Trophoblast cell (in vitro differentiated cells and primary cell): ENCODE data around the gene GNRHR. TPM values are rescaled to one million over a fixed set of nuclear protein-coding genes. Genes with fewer than 3 reads are reported as not detected.

Source experiments
- DNase-seq, 2 donors: peaks; one replicate each; pipeline ENCODE4 v3.0.0-alpha.2; 2016
- H2AFZ ChIP-seq: 2 replicates; pipeline ENCODE4 v1.6.1; 2013; ENCODE audit warnings: low read length, moderate library complexity, mild to moderate bottlenecking; ENCODE audit not compliant: insufficient read depth, poor library complexity
- H2AK5ac ChIP-seq: 2 replicates; pipeline ENCODE4 v1.6.1; 2013; ENCODE audit warnings: mild to moderate bottlenecking, low read length
- H2BK120ac ChIP-seq: 2 replicates; pipeline ENCODE4 v1.6.1; 2013; ENCODE audit warnings: low read length, mild to moderate bottlenecking, moderate library complexity; ENCODE audit not compliant: insufficient read depth, poor library complexity
- H2BK12ac ChIP-seq: 2 replicates; pipeline ENCODE4 v1.6.1; 2013; ENCODE audit warnings: mild to moderate bottlenecking, low read length, moderate library complexity
- H2BK5ac ChIP-seq: 2 replicates; pipeline ENCODE4 v1.6.1; 2013; ENCODE audit warnings: low read length, low read depth, moderate library complexity, mild to moderate bottlenecking; ENCODE audit not compliant: poor library complexity
- H3K14ac ChIP-seq: 2 replicates; pipeline ENCODE4 v1.6.1; 2013; ENCODE audit warnings: mild to moderate bottlenecking, low read length
- H3K18ac ChIP-seq: 2 replicates; pipeline ENCODE4 v1.6.1; 2013; ENCODE audit warnings: mild to moderate bottlenecking, low read length
- H3K23ac ChIP-seq: 2 replicates; pipeline ENCODE4 v1.6.1; 2013; ENCODE audit warnings: low read length
- H3K27ac ChIP-seq: 2 replicates; pipeline ENCODE4 v1.5.1; 2013; ENCODE audit warnings: low read depth, mild to moderate bottlenecking, inconsistent platforms, low read length, moderate library complexity
- H3K27me3 ChIP-seq: 2 replicates; pipeline ENCODE4 v1.6.1; 2013; ENCODE audit warnings: inconsistent platforms, mild to moderate bottlenecking, low read length, moderate library complexity; ENCODE audit not compliant: insufficient read depth
- H3K36me3 ChIP-seq, 2 experiments: 1 replicate in 1 of 2; 2 replicates in 1 of 2; pipeline ENCODE4 v1.6.1; 2013; ENCODE audit warnings: low read length in 2 of 2, mild to moderate bottlenecking in 2 of 2, moderate library complexity in 1 of 2; ENCODE audit not compliant: insufficient read depth in 2 of 2, control insufficient read depth in 1 of 2
- H3K4ac ChIP-seq: 2 replicates; pipeline ENCODE4 v1.6.1; 2013; ENCODE audit warnings: low read depth, mild to moderate bottlenecking, low read length, moderate library complexity
- H3K4me1 ChIP-seq, 2 experiments: 1 replicate in 1 of 2; 2 replicates in 1 of 2; pipeline ENCODE4 v1.6.1; 2013; ENCODE audit warnings: low read length in 2 of 2, mild to moderate bottlenecking in 2 of 2, moderate library complexity in 1 of 2; ENCODE audit not compliant: insufficient read depth in 2 of 2, control insufficient read depth in 1 of 2
- H3K4me2 ChIP-seq: 2 replicates; pipeline ENCODE4 v1.6.1; 2013; ENCODE audit warnings: inconsistent platforms, mild to moderate bottlenecking, low read length, moderate library complexity
- H3K4me3 ChIP-seq: 2 replicates; pipeline ENCODE4 v1.5.1; 2013; ENCODE audit warnings: mild to moderate bottlenecking, low read depth, low read length, inconsistent platforms
- H3K79me1 ChIP-seq: one replicate; pipeline ENCODE4 v1.6.1; 2013; ENCODE audit warnings: low read length
- H3K79me2 ChIP-seq: 2 replicates; pipeline ENCODE4 v1.6.1; 2013; ENCODE audit warnings: low read length, mild to moderate bottlenecking; ENCODE audit not compliant: control insufficient read depth, insufficient read depth, poor library complexity
- H3K9ac ChIP-seq: 2 replicates; pipeline ENCODE4 v1.6.1; 2013; ENCODE audit warnings: mild to moderate bottlenecking, low read length
- H3K9me3 ChIP-seq: 2 replicates; pipeline ENCODE4 v1.6.1; 2013; ENCODE audit warnings: low read depth, mild to moderate bottlenecking, control low read depth, inconsistent platforms, low read length; ENCODE audit not compliant: insufficient read depth
- H4K12ac ChIP-seq: 2 replicates; pipeline ENCODE4 v1.6.1; 2013; ENCODE audit warnings: low read depth, mild to moderate bottlenecking, low read length, moderate library complexity
- H4K8ac ChIP-seq: 2 replicates; pipeline ENCODE4 v1.6.1; 2013; ENCODE audit warnings: low read depth, mild to moderate bottlenecking, low read length, moderate library complexity
- H4K91ac ChIP-seq: one replicate; pipeline ENCODE4 v1.6.1; 2013; ENCODE audit warnings: low read depth, mild to moderate bottlenecking, low read length, moderate library complexity
- WGBS: extraction: QIAGEN DNeasy Blood & Tissue Kit; methylation state at CpG from one replicate; pipeline ENCODE4 v1.1.7; 2013; ENCODE audit warnings: missing lambda C conversion rate; ENCODE audit not compliant: insufficient read length, insufficient coverage; ENCODE audit errors: extremely low coverage; 5-methylcytosine and 5-hydroxymethylcytosine counted together
- polyA plus RNA-seq: library from polyadenylated mRNA; stranded (reverse); fragments of 200-250 nt; gene quantifications from 2 replicates; pipeline ENCODE4 v1.2.3, GENCODE V29; 2013

Gene GNRHR, protein sequence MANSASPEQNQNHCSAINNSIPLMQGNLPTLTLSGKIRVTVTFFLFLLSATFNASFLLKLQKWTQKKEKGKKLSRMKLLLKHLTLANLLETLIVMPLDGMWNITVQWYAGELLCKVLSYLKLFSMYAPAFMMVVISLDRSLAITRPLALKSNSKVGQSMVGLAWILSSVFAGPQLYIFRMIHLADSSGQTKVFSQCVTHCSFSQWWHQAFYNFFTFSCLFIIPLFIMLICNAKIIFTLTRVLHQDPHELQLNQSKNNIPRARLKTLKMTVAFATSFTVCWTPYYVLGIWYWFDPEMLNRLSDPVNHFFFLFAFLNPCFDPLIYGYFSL
- polyA plus RNA-seq = 0.03 TPM in 2 replicates

- Histone ChIP-seq H2BK120ac (no peak within 1 kb of the TSS), H4K8ac (no peak within 1 kb of the TSS), H3K27me3 (no peaks in the 10 kb centered on the region), H4K91ac (no peak within 1 kb of the TSS), H3K79me2 (no peaks in the 10 kb centered on the region), H4K12ac (no peak within 1 kb of the TSS), H3K4me2 (no peak within 1 kb of the TSS), H3K14ac (no peak within 1 kb of the TSS), H3K4me1 (no peaks in the 10 kb centered on the region), H3K9me3 (no peaks in the 10 kb centered on the region), H3K4me3 (no peak within 1 kb of the TSS), H3K36me3 (no peaks in the 10 kb centered on the region), H3K27ac (no peak within 1 kb of the TSS), H3K23ac (no peak within 1 kb of the TSS), H3K18ac (no peak within 1 kb of the TSS), H3K9ac (no peak within 1 kb of the TSS), H2AFZ (no peak within 1 kb of the TSS), H2AK5ac (no peak within 1 kb of the TSS), H3K4ac (no peak within 1 kb of the TSS), H2BK5ac (no peak within 1 kb of the TSS), H2BK12ac (no peak within 1 kb of the TSS), H3K79me1 (no peaks in the 10 kb centered on the region)
- WGBS = no CpG with 5 or more reads among the region's 3 CpGs
- DNase-seq = no peak
Measured at GRCh38 chr4:67754288-67754687, at the start of gene GNRHR. Gene GNRHR (minus strand): TSS chr4:67754388. CDS start chr4:67754335, 53 bp downstream.

GRCh38 chr4:67796810-67797209, 42.6 kb upstream of the GNRHR start:
- H3K23ac ChIP-seq = no peak overlapping the region
- H3K14ac ChIP-seq = no peak overlapping the region
- H3K18ac ChIP-seq = no peak overlapping the region
- no peak overlapping the region for H3K9ac ChIP-seq
- no peaks in the 10 kb centered on the region for H3K27me3 ChIP-seq
- H2BK12ac ChIP-seq = no peak overlapping the region
- H4K12ac ChIP-seq = no peak overlapping the region
- no peak overlapping the region for H4K8ac ChIP-seq
- H3K9me3 ChIP-seq = no peaks in the 10 kb centered on the region
- no peak overlapping the region for H2AFZ ChIP-seq
- H3K4ac ChIP-seq = no peak overlapping the region
- no peak overlapping the region for H2BK120ac ChIP-seq
- DNase-seq = no peak
- H3K4me2 ChIP-seq = no peak overlapping the region
- H2BK5ac ChIP-seq = no peak overlapping the region
- no peak overlapping the region for H4K91ac ChIP-seq
- H3K27ac ChIP-seq = no peak overlapping the region
- H3K4me1 ChIP-seq = no peaks in the 10 kb centered on the region
- no peaks in the 10 kb centered on the region for H3K79me2 ChIP-seq
- H3K79me1 ChIP-seq = no peaks in the 10 kb centered on the region
- H2AK5ac ChIP-seq = no peak overlapping the region
- no peaks in the 10 kb centered on the region for H3K36me3 ChIP-seq
- H3K4me3 ChIP-seq = no peak overlapping the region

DNA sequence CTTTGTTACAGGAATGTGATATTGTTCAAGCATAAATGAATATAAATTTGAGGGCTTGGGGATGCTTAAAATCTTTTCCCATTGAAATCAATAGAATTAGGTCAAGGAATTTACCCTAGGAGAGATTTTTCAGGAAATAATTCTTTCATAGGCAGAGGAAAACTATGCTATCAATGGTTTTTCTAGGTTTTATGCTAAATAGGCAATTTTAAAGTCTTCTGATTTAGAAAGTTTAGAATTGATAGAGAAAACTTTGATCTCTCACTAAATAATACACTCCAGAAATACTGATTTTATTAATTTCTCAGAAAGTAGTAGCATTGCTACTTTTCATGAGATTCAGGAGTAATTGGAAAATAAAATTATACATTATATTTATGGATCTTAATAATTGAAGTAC, 36.5 kb upstream of the GNRHR start:
- Histone ChIP-seq H3K36me3 (no peaks in the 10 kb centered on the region), H3K27ac (no peak overlapping the region), H3K4me2 (no peak overlapping the region), H3K9me3 (no peaks in the 10 kb centered on the region), H2BK12ac (no peak overlapping the region), H2AK5ac (no peak overlapping the region), H3K4me3 (no peak overlapping the region), H3K79me1 (no peaks in the 10 kb centered on the region), H2AFZ (no peak overlapping the region), H3K23ac (no peak overlapping the region), H3K27me3 (no peaks in the 10 kb centered on the region), H3K4me1 (no peaks in the 10 kb centered on the region), H3K79me2 (no peaks in the 10 kb centered on the region), H3K4ac (no peak overlapping the region), H2BK5ac (no peak overlapping the region), H2BK120ac (no peak overlapping the region), H3K9ac (no peak overlapping the region), H4K8ac (no peak overlapping the region), H4K91ac (no peak overlapping the region), H4K12ac (no peak overlapping the region), H3K14ac (no peak overlapping the region), H3K18ac (no peak overlapping the region)
- DNase-seq = no peak

- Histone ChIP-seq H2BK5ac (no peak overlapping the region), H3K27ac (no peak overlapping the region), H3K27me3 (no peaks in the 10 kb centered on the region), H3K14ac (no peak overlapping the region), H2AFZ (no peak overlapping the region), H2BK120ac (no peak overlapping the region), H3K79me2 (no peaks in the 10 kb centered on the region), H2BK12ac (no peak overlapping the region), H3K4me3 (no peak overlapping the region), H2AK5ac (no peak overlapping the region), H3K4me2 (no peak overlapping the region), H3K36me3 (no peaks in the 10 kb centered on the region), H4K12ac (no peak overlapping the region), H3K79me1 (no peaks in the 10 kb centered on the region), H3K9me3 (no peaks in the 10 kb centered on the region), H3K4ac (no peak overlapping the region), H3K18ac (no peak overlapping the region), H3K9ac (no peak overlapping the region), H4K91ac (no peak overlapping the region), H3K4me1 (no peaks in the 10 kb centered on the region), H3K23ac (no peak overlapping the region), H4K8ac (no peak overlapping the region)
- no CpG with 5 or more reads among the region's 2 CpGs for whole genome bisulfite sequencing
- no peak for DNase-seq
Measured at GRCh38 chr4:67787311-67787710, 33.1 kb upstream of the GNRHR start.
